Measurements from ENCODE around the gene VSTM4. TPM values are rescaled to one million over a fixed set of nuclear protein-coding genes. Genes with fewer than 3 reads are reported as not detected.

The VSTM4 gene
- total RNA-seq, 2 experiments from 2014 or later, result not detected

DNA sequence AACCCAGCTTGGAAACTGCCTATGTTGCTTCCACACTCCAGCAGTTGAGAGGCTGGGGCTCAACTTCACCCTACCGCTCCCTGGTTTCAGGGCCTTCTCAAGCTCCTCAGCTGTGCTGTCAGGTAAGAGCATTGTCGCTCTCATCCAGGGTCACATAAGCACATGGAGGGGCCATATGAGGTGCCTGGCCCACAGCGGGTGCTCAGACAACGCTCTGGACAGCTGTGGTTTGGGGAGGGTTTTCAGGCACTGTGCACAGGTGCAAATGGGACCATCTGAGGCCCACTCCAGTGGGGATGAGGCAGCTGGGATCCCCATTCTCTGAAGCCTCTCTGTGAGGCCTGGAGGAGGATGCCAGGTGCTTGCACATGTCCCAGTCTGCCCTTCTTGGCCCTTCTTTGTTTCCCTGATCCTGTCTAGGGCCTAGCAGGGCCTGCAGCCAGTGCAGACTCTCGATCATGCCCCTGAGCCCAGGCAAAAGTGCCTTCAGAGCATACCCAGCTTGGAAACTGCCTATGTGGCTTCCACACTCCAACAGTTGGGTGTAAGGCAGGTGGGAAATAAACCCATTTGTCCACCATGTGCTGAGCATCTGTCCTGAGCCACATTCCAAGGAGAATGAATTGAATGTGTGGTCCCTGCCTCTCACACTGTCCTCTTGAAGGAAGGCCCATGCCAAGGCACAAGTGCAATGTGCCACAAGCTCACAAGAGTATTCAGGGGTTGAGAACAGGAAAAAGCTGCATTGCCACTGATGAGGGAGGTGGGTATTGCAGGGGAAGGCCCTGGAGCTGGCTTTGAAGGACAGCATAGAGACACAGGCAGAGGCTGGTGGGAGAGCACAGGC, 40.3 kb downstream of the VSTM4 start:
- ChIA-PET CTCF (ENCODE audit: unreplicated experiment) (no interaction called here), POLR2A (interaction anchor here (1.3 to 2.1 kb wide), 2 partner anchors 14 to 22 kb away, joined by 4 to 8 read pairs; no protein-coding TSS in a partner anchor)
- Histone ChIP-seq H2AFZ (ENCODE audit: low read length) (no peak overlapping the region), H3K9me3 (ENCODE audit: low read length) (no peaks in the 10 kb centered on the region), H3K4me3 (ENCODE audit: low read depth, low read length, poor library complexity, severe bottlenecking) (no peak overlapping the region), H3K79me2 (ENCODE audit: insufficient read depth, low read depth, low read length) (no peaks in the 10 kb centered on the region), H3K36me3 (ENCODE audit: insufficient read depth, low read length) (no peaks in the 10 kb centered on the region), H4K20me1 (ENCODE audit: insufficient read depth, low read length) (no peaks in the 10 kb centered on the region), H3K9me2 (ENCODE audit: insufficient read depth, low read length) (no peaks in the 10 kb centered on the region), H3K4me1 (ENCODE audit: insufficient read depth, low read length, poor library complexity, severe bottlenecking) (peaks cover 46% of the 10 kb centered on the region), H3K27ac (ENCODE audit: low read depth, low read length, poor library complexity, severe bottlenecking) (no peak overlapping the region), H3K4me2 (ENCODE audit: low read length) (no peak overlapping the region)
- TF ChIP-seq CTCF (conservative IDR thresholded peaks at IDR 0.05; ENCODE audit: low read length) (no peak), EZH2phosphoT487 (IDR thresholded peaks at IDR 0.05; ENCODE audit: borderline replicate concordance, low read depth, low read length) (no peak)
- BruUV-seq (replicated peaks), result no TSS peak
- intact Hi-C loops (cut with micrococcal nuclease; ENCODE audit: unreplicated experiment), result loop anchor here (5.0 kb wide), 1 partner anchor 87 kb away; no protein-coding TSS in a partner anchor
- DNase-seq (ENCODE audit: low spot score), result no peak

GRCh38 chr10:49072166-49072885, 43.0 kb downstream of the VSTM4 start:
- H4K20me1 ChIP-seq (ENCODE audit: insufficient read depth, low read length), result no peaks in the 10 kb centered on the region
- H3K4me1 ChIP-seq (ENCODE audit: insufficient read depth, low read length, poor library complexity, severe bottlenecking), result peaks cover 39% of the 10 kb centered on the region
- H3K9me3 ChIP-seq (ENCODE audit: low read length), result no peaks in the 10 kb centered on the region
- no peaks in the 10 kb centered on the region for H3K36me3 ChIP-seq (ENCODE audit: insufficient read depth, low read length)
- peak overlapping the region; percentile 62; the same call in 1 of the 2 replicates for H2AFZ ChIP-seq (ENCODE audit: low read length)
- no TSS peak for BruUV-seq (replicated peaks)
- no peak overlapping the region for H3K27ac ChIP-seq (ENCODE audit: low read depth, low read length, poor library complexity, severe bottlenecking)
- DNase-seq (ENCODE audit: low spot score), result no peak
- CTCF ChIA-PET (ENCODE audit: unreplicated experiment), result no interaction called here
- no peak overlapping the region for H3K4me3 ChIP-seq (ENCODE audit: low read depth, low read length, poor library complexity, severe bottlenecking)
- POLR2A ChIA-PET, result interaction anchor here (0.6 kb wide), 1 partner anchor 16 kb away, joined by 3 read pairs; no protein-coding TSS in a partner anchor
- H3K9me2 ChIP-seq (ENCODE audit: insufficient read depth, low read length), result no peaks in the 10 kb centered on the region
- H3K79me2 ChIP-seq (ENCODE audit: insufficient read depth, low read depth, low read length), result no peaks in the 10 kb centered on the region
- H3K4me2 ChIP-seq (ENCODE audit: low read length), result peak overlapping the region; percentile 14; the same call in 1 of the 2 replicates
- intact Hi-C loops (cut with micrococcal nuclease; ENCODE audit: unreplicated experiment), result no loop called here
- TF ChIP-seq EZH2phosphoT487 (IDR thresholded peaks at IDR 0.05; ENCODE audit: borderline replicate concordance, low read depth, low read length), result no peak
- TF ChIP-seq CTCF (conservative IDR thresholded peaks at IDR 0.05; ENCODE audit: low read length), result no peak
